SK-N-SH treated with all-trans-retinoic acid at 6 μM for 48 hours (cell line): Measurements from ENCODE around the gene PCDH12.

ENCODE experiments used
- ATAC-seq: fragments of 200-7000 bp; cut with Tn5 transposase; 3 replicates; pipeline ENCODE4 v1.9.1; 2020; ENCODE audit warnings: mild to moderate bottlenecking, moderate library complexity
- ARNTL ChIP-seq: fragments of 450-650 bp; formaldehyde crosslinking; IDR thresholded peaks from 2 replicates; pipeline ENCODE4 v1.5.0; 2020; ENCODE audit warnings: low read depth, mild to moderate bottlenecking, moderate library complexity, borderline replicate concordance
- BACH2 ChIP-seq: fragments of 250-450 bp; sonication (Bioruptor Pico); IDR thresholded peaks from 2 replicates; pipeline ENCODE4 v1.9.0; 2021; ENCODE audit warnings: mild to moderate bottlenecking, borderline replicate concordance
- CSDC2 ChIP-seq: fragments of 250-450 bp; sonication (Bioruptor Pico); IDR thresholded peaks from 2 replicates; pipeline ENCODE4 v1.5.0; 2020; ENCODE audit warnings: mild to moderate bottlenecking, moderate library complexity
- GLIS3 ChIP-seq: fragments of 250-450 bp; sonication (Bioruptor Pico); IDR thresholded peaks from 2 replicates; pipeline ENCODE4 v1.5.0; 2020; ENCODE audit warnings: mild to moderate bottlenecking, moderate library complexity
- OSR1 ChIP-seq: fragments of 250-450 bp; sonication (Bioruptor Pico); IDR thresholded peaks from 2 replicates; pipeline ENCODE4 v1.8.0; 2022; ENCODE audit warnings: moderate library complexity, mild to moderate bottlenecking, inconsistent platforms
- PPARA ChIP-seq: fragments of 250-450 bp; sonication (Bioruptor Pico); IDR thresholded peaks from 2 replicates; pipeline ENCODE4 v1.5.0; 2020; ENCODE audit warnings: mild to moderate bottlenecking, borderline replicate concordance
- RARB ChIP-seq: fragments of 250-450 bp; sonication (Bioruptor Pico); IDR thresholded peaks from 2 replicates; pipeline ENCODE4 v1.8.0; 2021; ENCODE audit warnings: mild to moderate bottlenecking, moderate library complexity
- SNAI2 ChIP-seq: fragments of 250-450 bp; sonication (Bioruptor Pico); IDR thresholded peaks from 2 replicates; pipeline ENCODE4 v1.5.0; 2020; ENCODE audit warnings: mild to moderate bottlenecking, moderate library complexity
- TCF4 ChIP-seq: fragments of 250-450 bp; sonication (Bioruptor Pico); IDR thresholded peaks from 2 replicates; pipeline ENCODE4 v1.8.0; 2021; ENCODE audit warnings: mild to moderate bottlenecking, moderate library complexity, borderline replicate concordance
- TOX ChIP-seq: fragments of 250-450 bp; sonication (Bioruptor Pico); IDR thresholded peaks from 2 replicates; pipeline ENCODE4 v1.8.0; 2021; ENCODE audit warnings: mild to moderate bottlenecking, moderate library complexity, borderline replicate concordance
- ZC3H10 ChIP-seq: fragments of 250-450 bp; sonication (Bioruptor Pico); IDR thresholded peaks from 2 replicates; pipeline ENCODE4 v1.5.1; 2021; ENCODE audit warnings: mild to moderate bottlenecking, moderate library complexity
- ZFP3 ChIP-seq: fragments of 250-450 bp; sonication (Bioruptor Pico); IDR thresholded peaks from 2 replicates; pipeline ENCODE4 v1.5.0; 2020; ENCODE audit warnings: mild to moderate bottlenecking, moderate library complexity
- ZNF565 ChIP-seq: fragments of 450-650 bp; formaldehyde crosslinking; conservative IDR thresholded peaks from 2 replicates; pipeline ENCODE4 v1.5.0; 2020; ENCODE audit warnings: low read depth, mild to moderate bottlenecking, moderate library complexity
- ZNF8 ChIP-seq: fragments of 450-650 bp; formaldehyde crosslinking; IDR thresholded peaks from 2 replicates; pipeline ENCODE4 v1.5.0; 2020; ENCODE audit warnings: mild to moderate bottlenecking, moderate library complexity
- TF ChIP-seq, protein P1 (sequence below): fragments of 250-450 bp; sonication (Bioruptor Pico); IDR thresholded peaks from 2 replicates; pipeline ENCODE4 v1.5.1; 2020; ENCODE audit warnings: low read depth, mild to moderate bottlenecking, moderate library complexity
- TF ChIP-seq, protein P2 (sequence below): fragments of 250-450 bp; sonication (Bioruptor Pico); IDR thresholded peaks from 2 replicates; pipeline ENCODE4 v1.5.0; 2020; ENCODE audit warnings: mild to moderate bottlenecking, moderate library complexity
- TF ChIP-seq, protein P3 (sequence below): fragments of 250-450 bp; sonication (Bioruptor Pico); IDR thresholded peaks from 2 replicates; pipeline ENCODE4 v1.5.1; 2021; ENCODE audit warnings: mild to moderate bottlenecking, moderate library complexity
- TF ChIP-seq, protein P4 (sequence below): fragments of 250-450 bp; sonication (Bioruptor Pico); IDR thresholded peaks from 2 replicates; pipeline ENCODE4 v1.8.0; 2021; ENCODE audit warnings: low read depth, mild to moderate bottlenecking, moderate library complexity, borderline replicate concordance

Gene PCDH12

DNA sequence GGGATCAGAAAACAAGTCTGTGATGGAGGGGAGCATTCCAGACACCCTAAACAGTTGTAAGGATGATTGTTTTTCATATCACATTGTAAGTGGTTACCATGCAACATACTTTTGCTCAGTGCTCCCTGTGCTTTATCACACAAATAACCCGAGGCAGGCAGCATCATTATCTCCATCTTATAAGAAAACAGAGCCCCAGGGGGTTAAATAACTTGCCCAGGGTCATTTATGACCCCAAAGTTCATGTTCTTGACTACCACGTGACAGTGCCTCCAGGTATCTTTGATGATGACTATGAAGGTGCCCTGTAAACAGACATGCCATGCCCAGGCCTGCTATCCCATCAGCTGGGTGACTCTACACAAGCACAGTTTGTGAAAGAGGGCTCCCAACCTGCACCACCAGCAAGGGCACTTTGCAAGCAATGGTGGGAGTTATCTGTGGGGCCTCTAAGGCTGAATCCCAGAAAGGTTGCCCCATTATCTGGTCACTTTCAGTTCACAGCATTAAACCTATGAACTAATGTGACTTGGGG, 45.3 kb upstream of the PCDH12 start:
- TF ChIP-seq OSR1 (no peak), CSDC2 (no peak), ARNTL (no peak), TOX (CRISPR knock-in tag) (no peak), ZNF8 (no peak), ZC3H10 (CRISPR knock-in tag) (no peak)
- TF ChIP-seq, protein P1, sequence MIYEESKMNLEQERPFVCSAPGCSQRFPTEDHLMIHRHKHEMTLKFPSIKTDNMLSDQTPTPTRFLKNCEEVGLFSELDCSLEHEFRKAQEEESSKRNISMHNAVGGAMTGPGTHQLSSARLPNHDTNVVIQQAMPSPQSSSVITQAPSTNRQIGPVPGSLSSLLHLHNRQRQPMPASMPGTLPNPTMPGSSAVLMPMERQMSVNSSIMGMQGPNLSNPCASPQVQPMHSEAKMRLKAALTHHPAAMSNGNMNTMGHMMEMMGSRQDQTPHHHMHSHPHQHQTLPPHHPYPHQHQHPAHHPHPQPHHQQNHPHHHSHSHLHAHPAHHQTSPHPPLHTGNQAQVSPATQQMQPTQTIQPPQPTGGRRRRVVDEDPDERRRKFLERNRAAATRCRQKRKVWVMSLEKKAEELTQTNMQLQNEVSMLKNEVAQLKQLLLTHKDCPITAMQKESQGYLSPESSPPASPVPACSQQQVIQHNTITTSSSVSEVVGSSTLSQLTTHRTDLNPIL (CRISPR knock-in tag), result no peak
- TF ChIP-seq, protein P2, sequence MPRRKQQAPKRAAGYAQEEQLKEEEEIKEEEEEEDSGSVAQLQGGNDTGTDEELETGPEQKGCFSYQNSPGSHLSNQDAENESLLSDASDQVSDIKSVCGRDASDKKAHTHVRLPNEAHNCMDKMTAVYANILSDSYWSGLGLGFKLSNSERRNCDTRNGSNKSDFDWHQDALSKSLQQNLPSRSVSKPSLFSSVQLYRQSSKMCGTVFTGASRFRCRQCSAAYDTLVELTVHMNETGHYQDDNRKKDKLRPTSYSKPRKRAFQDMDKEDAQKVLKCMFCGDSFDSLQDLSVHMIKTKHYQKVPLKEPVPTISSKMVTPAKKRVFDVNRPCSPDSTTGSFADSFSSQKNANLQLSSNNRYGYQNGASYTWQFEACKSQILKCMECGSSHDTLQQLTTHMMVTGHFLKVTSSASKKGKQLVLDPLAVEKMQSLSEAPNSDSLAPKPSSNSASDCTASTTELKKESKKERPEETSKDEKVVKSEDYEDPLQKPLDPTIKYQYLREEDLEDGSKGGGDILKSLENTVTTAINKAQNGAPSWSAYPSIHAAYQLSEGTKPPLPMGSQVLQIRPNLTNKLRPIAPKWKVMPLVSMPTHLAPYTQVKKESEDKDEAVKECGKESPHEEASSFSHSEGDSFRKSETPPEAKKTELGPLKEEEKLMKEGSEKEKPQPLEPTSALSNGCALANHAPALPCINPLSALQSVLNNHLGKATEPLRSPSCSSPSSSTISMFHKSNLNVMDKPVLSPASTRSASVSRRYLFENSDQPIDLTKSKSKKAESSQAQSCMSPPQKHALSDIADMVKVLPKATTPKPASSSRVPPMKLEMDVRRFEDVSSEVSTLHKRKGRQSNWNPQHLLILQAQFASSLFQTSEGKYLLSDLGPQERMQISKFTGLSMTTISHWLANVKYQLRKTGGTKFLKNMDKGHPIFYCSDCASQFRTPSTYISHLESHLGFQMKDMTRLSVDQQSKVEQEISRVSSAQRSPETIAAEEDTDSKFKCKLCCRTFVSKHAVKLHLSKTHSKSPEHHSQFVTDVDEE, result no peak
- TF ChIP-seq, all 23 proteins: peak for 0

DNA sequence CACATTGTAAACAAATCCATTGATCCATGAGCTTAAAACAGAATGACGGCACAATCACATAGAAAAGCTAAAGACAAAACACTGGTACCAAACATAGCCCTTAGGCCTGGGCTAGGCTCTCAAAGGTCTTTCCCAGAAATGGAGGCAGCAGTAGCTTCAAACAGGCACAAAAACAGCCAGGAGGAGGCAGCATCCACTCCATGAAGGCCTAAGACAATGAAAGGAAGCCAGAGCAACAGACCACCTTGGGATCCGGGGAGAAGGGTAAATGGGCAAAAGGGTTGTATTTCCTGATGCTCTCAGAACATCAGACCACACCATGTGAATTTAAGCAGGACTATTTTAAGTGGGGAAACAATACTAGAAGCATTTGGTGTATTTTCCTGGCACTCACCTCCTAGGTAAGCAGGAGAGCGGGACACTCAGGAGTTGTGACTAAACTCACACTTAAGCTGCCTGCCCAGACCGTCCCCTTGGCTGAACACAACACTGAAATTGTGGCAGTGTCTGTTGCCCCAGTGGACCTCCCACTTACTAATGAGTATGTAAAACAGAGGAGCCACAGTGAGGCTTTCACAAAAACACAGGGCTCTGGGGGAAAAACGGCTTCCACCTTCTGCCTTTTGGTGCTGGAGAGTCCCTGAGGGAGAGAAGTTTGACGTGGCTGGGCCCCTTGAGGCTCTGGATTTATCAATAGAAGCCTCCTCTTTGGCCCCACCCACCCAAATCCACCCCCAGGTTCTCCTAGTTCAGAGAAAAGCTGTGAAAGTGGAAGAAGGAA, 42.9 kb upstream of the PCDH12 start:
- peak; percentile 61 for ATAC-seq

More for the DNA sequence above, 45.3 kb upstream of the PCDH12 start:
- no peak for ATAC-seq

DNA sequence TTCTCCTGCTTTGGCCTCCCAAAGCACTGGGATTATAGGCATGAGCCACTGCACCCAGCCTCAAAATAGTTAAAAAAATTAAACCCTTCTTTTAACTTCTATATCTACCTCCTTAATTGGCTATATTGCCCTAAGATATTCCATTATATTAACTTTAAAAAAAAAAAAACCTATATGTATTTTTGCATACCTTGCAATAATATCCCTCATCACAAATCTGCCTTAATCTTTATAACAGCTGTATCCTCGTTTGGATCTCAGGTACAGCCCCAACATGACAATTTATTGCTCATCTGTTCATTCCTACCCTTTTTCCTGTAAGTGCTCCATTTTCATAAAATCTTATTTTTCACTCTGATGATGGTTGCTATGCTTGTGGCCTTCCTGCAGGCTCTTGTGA, 42.2 kb upstream of the PCDH12 start:
- ATAC-seq, result no peak
- TF ChIP-seq TCF4 (CRISPR knock-in tag) (no peak), ZNF565 (CRISPR knock-in tag) (no peak), ZC3H10 (CRISPR knock-in tag) (no peak), SNAI2 (no peak), ZFP3 (CRISPR knock-in tag) (no peak), GLIS3 (CRISPR knock-in tag) (no peak), PPARA (CRISPR knock-in tag) (no peak), ZNF8 (no peak), BACH2 (no peak), RARB (no peak)
- TF ChIP-seq, protein P3, sequence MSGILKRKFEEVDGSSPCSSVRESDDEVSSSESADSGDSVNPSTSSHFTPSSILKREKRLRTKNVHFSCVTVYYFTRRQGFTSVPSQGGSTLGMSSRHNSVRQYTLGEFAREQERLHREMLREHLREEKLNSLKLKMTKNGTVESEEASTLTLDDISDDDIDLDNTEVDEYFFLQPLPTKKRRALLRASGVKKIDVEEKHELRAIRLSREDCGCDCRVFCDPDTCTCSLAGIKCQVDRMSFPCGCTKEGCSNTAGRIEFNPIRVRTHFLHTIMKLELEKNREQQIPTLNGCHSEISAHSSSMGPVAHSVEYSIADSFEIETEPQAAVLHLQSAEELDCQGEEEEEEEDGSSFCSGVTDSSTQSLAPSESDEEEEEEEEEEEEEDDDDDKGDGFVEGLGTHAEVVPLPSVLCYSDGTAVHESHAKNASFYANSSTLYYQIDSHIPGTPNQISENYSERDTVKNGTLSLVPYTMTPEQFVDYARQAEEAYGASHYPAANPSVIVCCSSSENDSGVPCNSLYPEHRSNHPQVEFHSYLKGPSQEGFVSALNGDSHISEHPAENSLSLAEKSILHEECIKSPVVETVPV (CRISPR knock-in tag), result no peak
- TF ChIP-seq, protein P1 (CRISPR knock-in tag), result no peak
- TF ChIP-seq, protein P2, result no peak

More for the DNA sequence above, 42.9 kb upstream of the PCDH12 start:
- TF ChIP-seq ARNTL (no peak), RARB (no peak)
- TF ChIP-seq, protein P4, sequence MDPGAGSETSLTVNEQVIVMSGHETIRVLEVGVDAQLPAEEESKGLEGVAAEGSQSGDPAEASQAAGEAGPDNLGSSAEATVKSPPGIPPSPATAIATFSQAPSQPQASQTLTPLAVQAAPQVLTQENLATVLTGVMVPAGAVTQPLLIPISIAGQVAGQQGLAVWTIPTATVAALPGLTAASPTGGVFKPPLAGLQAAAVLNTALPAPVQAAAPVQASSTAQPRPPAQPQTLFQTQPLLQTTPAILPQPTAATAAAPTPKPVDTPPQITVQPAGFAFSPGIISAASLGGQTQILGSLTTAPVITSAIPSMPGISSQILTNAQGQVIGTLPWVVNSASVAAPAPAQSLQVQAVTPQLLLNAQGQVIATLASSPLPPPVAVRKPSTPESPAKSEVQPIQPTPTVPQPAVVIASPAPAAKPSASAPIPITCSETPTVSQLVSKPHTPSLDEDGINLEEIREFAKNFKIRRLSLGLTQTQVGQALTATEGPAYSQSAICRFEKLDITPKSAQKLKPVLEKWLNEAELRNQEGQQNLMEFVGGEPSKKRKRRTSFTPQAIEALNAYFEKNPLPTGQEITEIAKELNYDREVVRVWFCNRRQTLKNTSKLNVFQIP, result no peak
